Kidney tubule cell (primary cell): ENCODE data around the gene KCNK17.
A peak's percentile ranks its signal among the peaks of the same experiment; 100 is the strongest.

Experiments
- DNase-seq: peaks from one replicate; pipeline ENCODE4 v3.0.0-alpha.2; 2018; ENCODE audit warnings: low spot score

The KCNK17 gene

GRCh38 chr6:39266782-39267355 is 47.4 kb downstream of the KCNK17 start:
- DNase-seq: no peak

DNA sequence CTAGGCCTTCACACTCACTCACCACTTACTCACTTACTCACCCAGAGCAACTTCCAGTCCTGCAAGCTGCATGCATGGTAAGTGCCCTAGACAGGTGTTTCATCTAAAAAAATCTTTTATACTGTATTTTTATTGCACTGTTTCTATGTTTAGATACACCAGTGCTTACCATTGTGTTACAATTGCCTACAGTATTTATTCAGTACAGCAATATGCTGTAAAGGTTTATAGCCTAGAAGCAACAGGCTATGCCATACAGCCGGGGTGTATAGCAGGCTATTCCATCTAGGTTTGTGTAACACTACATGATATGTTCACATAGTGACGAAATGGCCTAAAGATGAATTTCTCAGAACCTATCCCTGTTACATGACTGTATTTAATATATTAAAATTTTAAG is 47.8 kb downstream of the KCNK17 start:
- no peak for DNase-seq

GRCh38 chr6:39263303-39264037 is 50.7 kb downstream of the KCNK17 start:
- DNase-seq: peak; percentile 61

GRCh38 chr6:39261751-39262150 is 52.5 kb downstream of the KCNK17 start:
- no peak for DNase-seq

GRCh38 chr6:39260953-39261352 is 53.3 kb downstream of the KCNK17 start:
- DNase-seq: no peak

DNA sequence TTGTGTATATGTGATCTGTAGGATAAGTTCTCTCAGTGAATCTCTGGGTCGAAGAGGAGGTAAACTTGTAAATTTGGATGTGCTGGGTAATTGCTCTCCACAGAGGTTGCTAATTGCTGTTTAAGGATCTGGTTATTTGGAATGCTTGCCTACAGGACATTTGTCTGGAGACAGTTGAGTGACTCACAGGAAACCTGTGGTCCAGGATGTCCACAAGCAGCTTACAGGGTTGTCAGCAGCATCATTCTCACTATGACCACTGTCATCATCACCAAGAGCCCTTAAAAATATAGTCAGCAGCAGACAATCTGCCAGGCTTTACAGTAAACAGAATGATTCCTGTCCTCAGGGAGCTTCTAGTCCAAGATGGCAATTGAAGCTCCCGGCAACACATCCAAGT is 53.8 kb downstream of the KCNK17 start:
- peak; percentile 50 for DNase-seq

DNA sequence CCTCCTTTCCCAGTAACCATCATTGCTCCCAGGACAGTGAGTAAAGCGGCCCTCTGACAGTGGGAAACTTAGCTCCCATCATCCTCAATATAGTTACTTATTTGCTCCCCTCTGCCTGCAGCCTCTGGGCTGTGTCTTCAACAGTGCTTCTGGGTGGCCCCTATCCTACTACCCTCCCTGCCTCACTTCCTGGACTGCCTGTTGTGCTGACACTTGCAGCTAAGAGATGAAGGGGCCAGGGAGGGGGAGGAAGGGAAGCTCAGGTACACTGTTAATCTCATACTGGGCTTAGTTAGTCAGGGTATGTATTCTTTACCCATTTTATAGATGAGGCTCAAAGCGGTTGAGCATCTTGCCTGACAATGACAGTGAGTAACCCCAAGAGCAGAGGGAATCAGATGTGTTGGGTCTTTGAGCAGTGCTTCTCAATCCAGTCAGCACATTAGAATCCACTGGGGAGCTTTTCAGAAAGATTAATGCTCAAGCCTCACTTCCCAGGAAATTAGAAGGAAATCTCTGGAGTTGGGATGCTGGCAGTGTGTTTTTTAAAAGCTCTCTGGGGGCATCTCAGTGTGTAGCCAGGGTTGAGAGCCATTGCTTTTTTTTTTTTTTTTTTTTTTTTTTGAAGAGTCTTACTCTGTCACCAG is 57.8 kb downstream of the KCNK17 start:
- DNase-seq: no peak

- no peak for DNase-seq
Measured at GRCh38 chr6:39254999-39255535, 59.2 kb downstream of the KCNK17 start.

DNA sequence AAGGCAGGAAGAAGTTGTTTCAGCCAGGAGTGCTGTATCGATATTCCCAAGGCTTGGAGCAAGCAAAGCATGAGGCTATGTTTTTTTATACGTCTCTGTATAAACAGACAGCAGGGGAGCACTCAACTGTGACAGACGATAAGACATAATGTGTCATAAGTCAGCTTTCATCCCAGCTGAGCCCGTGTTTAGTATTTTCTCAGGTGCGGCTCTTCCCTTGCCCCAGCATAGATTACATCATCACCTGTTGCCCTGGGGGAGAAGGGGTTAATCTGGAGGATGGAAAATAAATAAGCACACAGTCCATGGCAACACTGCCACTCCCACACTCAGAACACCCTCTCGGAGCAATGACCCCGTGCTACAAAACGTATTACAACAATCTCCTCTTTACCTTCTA is 62.8 kb downstream of the KCNK17 start:
- peak; percentile 12 for DNase-seq

DNA sequence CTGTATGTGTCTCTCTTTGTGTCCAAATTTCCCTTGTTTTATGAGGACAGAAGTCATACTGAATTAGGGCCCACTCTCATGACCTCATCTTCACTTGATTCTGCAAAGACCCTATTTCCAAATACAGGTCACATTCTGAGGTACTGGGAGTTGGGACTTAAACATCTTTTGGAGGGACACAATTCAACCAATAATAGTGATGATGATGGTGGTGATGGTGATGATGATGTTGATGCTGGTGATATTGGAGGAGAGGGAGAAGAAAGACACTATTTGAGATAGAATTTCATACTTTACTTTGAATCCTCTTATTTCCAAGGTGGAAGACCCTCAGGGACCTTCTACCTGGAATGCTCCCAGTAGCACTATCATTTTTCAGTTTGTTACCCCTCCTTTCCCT is 63.7 kb downstream of the KCNK17 start:
- DNase-seq: no peak

DNA sequence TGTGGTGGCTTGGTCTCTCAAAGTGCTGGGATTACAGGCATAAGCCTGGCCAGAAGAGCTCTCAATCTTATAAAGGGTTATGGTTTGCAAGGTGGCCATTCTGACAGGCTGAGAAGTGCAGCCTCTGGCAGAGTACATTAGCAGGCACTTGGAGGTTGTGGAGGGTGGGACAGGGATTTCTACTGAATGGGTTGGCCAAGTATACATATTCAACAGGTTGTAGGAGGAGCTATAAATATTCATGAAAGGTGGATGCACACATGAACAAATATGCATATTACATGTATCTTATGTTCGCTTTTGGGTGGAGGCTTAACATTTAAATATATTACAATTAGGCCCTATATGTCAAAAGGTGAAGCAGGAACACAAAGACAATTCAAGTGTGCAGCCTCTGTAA is 64.9 kb downstream of the KCNK17 start:
- no peak for DNase-seq
